ENCODE measurements around the gene KRT17.

- TF ChIP-seq CTCF (conservative IDR thresholded peaks at IDR 0.05 in 1 of 2, IDR thresholded peaks at IDR 0.05 in 1 of 2; ENCODE audit: low read depth in 1 of 2, low read length in 2 of 2) = no peak
- no peak for TF ChIP-seq EZH2 (IDR thresholded peaks at IDR 0.05; ENCODE audit: low read length, missing control alignments)
Measured at GRCh38 chr17:41627316-41628072, 3.1 kb upstream of the KRT17 start.
